ENCODE data around the gene CASP3.
"Not testable (repeated sequence)": the region's sequence is repeated elsewhere in the genome, so short reads cannot be mapped to it uniquely, and the experiment has no call there.

Gene CASP3

DNA sequence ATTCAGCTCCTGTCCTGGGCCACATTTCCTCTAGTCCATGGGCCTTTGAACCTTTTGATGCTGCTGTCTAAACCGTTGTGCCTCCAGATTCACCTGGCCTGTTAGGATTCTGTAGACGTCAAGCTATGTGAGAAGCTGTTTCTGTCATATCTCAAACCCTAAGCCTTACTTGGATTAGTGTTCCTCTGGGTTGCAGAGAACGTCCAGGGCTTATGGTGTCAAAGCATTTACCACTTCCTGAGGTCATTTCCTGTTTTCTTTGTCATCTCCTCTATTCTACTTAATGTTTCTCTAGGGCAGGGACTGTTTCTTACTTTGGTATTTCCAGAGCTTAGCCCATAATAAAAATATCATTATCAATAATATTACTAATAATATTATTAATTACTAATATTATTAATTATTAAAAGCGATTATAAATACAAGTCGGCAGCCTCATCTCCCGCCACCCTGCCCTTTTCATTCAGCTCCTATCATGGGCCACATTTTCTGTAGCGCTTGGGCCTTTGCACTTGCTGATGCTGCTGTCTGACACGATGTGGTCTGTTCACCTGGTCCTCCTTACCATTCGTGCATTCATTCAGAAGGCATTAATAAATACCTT, 19.4 kb upstream of the CASP3 start:
- H3K36me3 Mint-ChIP-seq (ENCODE audit: low read depth): peaks cover 47% of the 10 kb centered on the region
- H3K4me1 Mint-ChIP-seq: peaks cover 11% of the 10 kb centered on the region
- no peaks in the 10 kb centered on the region for H3K27me3 Mint-ChIP-seq (ENCODE audit: low read depth, poor library complexity)
- TF ChIP-seq CTCF (IDR thresholded peaks at IDR 0.05): no peak
- H3K27ac Mint-ChIP-seq: peak overlapping the region; percentile 59
- DNase-seq: no peak
- H3K4me3 Mint-ChIP-seq: no peak overlapping the region
- H3K9me3 Mint-ChIP-seq: no peaks in the 10 kb centered on the region

GRCh38 chr4:184668096-184668495, 18.8 kb upstream of the CASP3 start:
- no peaks in the 10 kb centered on the region for H3K27me3 Mint-ChIP-seq (ENCODE audit: low read depth, poor library complexity)
- TF ChIP-seq CTCF (IDR thresholded peaks at IDR 0.05): no peak
- H3K27ac Mint-ChIP-seq: peak overlapping the region; percentile 59
- H3K36me3 Mint-ChIP-seq (ENCODE audit: low read depth): peaks cover 46% of the 10 kb centered on the region
- no peak for DNase-seq
- H3K9me3 Mint-ChIP-seq: no peaks in the 10 kb centered on the region
- H3K4me3 Mint-ChIP-seq: no peak overlapping the region
- peaks cover 11% of the 10 kb centered on the region for H3K4me1 Mint-ChIP-seq

- H3K27ac Mint-ChIP-seq: peak overlapping the region; percentile 36
- no peaks in the 10 kb centered on the region for H3K27me3 Mint-ChIP-seq (ENCODE audit: low read depth, poor library complexity)
- TF ChIP-seq CTCF (IDR thresholded peaks at IDR 0.05): no peak
- no peak overlapping the region for H3K4me3 Mint-ChIP-seq
- no peaks in the 10 kb centered on the region for H3K9me3 Mint-ChIP-seq
- H3K36me3 Mint-ChIP-seq (ENCODE audit: low read depth): peaks cover 34% of the 10 kb centered on the region
- DNase-seq: no peak
- H3K4me1 Mint-ChIP-seq: peaks cover 11% of the 10 kb centered on the region
These were observed 17.4 kb upstream of the CASP3 start for GRCh38 chr4:184666670-184667069.

GRCh38 chr4:184664445-184665210, 15.4 kb upstream of the CASP3 start:
- Mint-ChIP-seq H3K9me3 (no peaks in the 10 kb centered on the region), H3K4me3 (no peak overlapping the region), H3K36me3 (ENCODE audit: low read depth) (peaks cover 31% of the 10 kb centered on the region), H3K27ac (no peak overlapping the region), H3K4me1 (no peaks in the 10 kb centered on the region), H3K27me3 (ENCODE audit: low read depth, poor library complexity) (no peaks in the 10 kb centered on the region)
- DNase-seq: no peak
- no peak for TF ChIP-seq CTCF (IDR thresholded peaks at IDR 0.05)

- Mint-ChIP-seq H3K4me3 (no peak overlapping the region), H3K27me3 (ENCODE audit: low read depth, poor library complexity) (no peaks in the 10 kb centered on the region), H3K4me1 (no peaks in the 10 kb centered on the region), H3K36me3 (ENCODE audit: low read depth) (peaks cover 28% of the 10 kb centered on the region), H3K27ac (no peak overlapping the region), H3K9me3 (no peaks in the 10 kb centered on the region)
- no peak for TF ChIP-seq CTCF (IDR thresholded peaks at IDR 0.05)
- DNase-seq: no peak
These were observed 13.0 kb upstream of the CASP3 start for GRCh38 chr4:184662236-184662635.

GRCh38 chr4:184660978-184661377, 11.7 kb upstream of the CASP3 start:
- Mint-ChIP-seq H3K36me3 (ENCODE audit: low read depth) (peaks cover 28% of the 10 kb centered on the region), H3K27me3 (ENCODE audit: low read depth, poor library complexity) (no peaks in the 10 kb centered on the region), H3K4me1 (no peaks in the 10 kb centered on the region), H3K27ac (no peak overlapping the region), H3K4me3 (no peak overlapping the region), H3K9me3 (no peaks in the 10 kb centered on the region)
- no peak for DNase-seq
- TF ChIP-seq CTCF (IDR thresholded peaks at IDR 0.05): no peak

DNA sequence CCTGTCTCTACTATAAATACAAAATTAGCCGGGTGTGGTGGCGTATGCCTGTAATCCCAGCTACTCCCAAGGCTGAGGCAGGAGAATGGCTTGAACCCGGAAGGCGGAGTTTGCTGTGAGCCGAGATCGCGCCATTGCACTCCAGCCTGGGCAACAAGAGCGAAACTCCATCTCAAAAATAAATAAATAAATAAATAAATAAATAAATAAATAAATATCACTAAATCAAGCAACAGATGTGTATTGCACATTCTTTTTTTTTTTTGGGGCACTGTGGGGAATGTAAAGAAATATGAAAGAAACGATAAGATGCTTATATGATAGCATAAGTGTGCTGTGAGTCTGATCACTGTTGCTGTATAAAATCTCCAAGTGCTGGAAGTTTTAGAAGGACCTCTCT, 8.6 kb upstream of the CASP3 start:
- H3K36me3 Mint-ChIP-seq (ENCODE audit: low read depth): peaks cover 38% of the 10 kb centered on the region
- H3K4me1 Mint-ChIP-seq; H3K9me3 Mint-ChIP-seq; H3K4me3 Mint-ChIP-seq; DNase-seq; H3K27ac Mint-ChIP-seq; H3K27me3 Mint-ChIP-seq (ENCODE audit: low read depth, poor library complexity): not testable (repeated sequence)

Data from nephron progenitor cell (in vitro differentiated cells).